ENCODE data around the gene CTXN1. TPM values are rescaled to one million over a fixed set of nuclear protein-coding genes. Genes with fewer than 3 reads are reported as not detected.

The CTXN1 gene
- total RNA-seq, 1 donor from 2014 or later: not detected

GRCh38 chr19:7928334-7928706, 2.4 kb upstream of the CTXN1 start:
- Mint-ChIP-seq H3K27me3 (peaks cover 1% of the 10 kb centered on the region), H3K9me3 (no peaks in the 10 kb centered on the region), H3K36me3 (ENCODE audit: low read depth) (peaks cover 34% of the 10 kb centered on the region), H3K4me3 (peak overlapping the region; percentile 19), H3K4me1 (peaks cover 12% of the 10 kb centered on the region), H3K27ac (no peak overlapping the region)
- no peak for ATAC-seq (ENCODE audit: low read depth)
- no peak for TF ChIP-seq CTCF (IDR thresholded peaks at IDR 0.05)
- DNase-seq: no peak
- POLR2A ChIA-PET: interaction anchor here (1.3 kb wide), 1 partner anchor 15 kb away, joined by 3 read pairs; the partner anchor contains the start of gene TIMM44
- CTCF ChIA-PET: interaction anchor here (0.9 kb wide), 1 partner anchor 10 kb away, joined by 4 read pairs; no protein-coding TSS in a partner anchor
- intact Hi-C loops (cut with micrococcal nuclease): loop anchor here (5.0 to 10.0 kb wide), 3 partner anchors 74 to 394 kb away; partner anchors contain the start of gene PNPLA6

DNA sequence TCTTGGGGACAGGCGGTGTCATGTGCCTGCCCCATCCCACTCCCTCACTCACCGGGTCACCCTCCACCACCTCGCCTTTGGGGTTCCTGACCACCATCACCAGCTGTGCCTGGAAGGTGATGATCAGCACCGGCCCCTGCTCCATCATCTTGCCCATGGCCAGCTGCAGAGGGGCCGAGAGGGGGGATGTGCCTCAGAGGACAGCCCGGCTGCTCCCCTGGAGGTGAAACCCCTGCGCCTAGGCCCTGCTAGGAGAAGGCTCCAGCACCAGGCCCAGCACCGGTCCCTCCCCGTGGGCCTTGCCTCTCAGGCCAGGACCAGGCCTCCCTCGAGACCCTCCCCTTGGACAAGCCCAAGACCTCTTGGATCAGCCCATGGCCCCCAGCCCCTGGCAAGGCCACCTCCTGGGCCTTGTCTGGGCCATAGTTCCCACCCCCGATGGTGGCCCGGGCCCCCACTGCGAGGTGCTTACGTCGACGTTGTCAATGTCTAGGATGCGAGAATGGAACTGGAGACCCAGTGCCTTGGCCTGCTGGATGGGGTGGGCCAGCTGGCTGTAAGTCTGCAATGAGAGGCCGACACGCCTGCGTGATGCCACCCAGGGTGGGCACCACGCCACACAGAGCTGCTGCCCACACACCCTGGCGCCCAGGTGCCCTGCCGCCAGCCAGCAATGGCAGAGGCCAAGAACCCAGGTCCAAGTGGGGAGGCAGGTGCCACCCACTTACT, 1.8 kb upstream of the CTXN1 start:
- Mint-ChIP-seq H3K4me3 (no peak overlapping the region), H3K36me3 (ENCODE audit: low read depth) (peaks cover 32% of the 10 kb centered on the region), H3K9me3 (no peaks in the 10 kb centered on the region), H3K4me1 (peaks cover 15% of the 10 kb centered on the region), H3K27me3 (peaks cover 1% of the 10 kb centered on the region), H3K27ac (no peak overlapping the region)
- no peak for TF ChIP-seq CTCF (IDR thresholded peaks at IDR 0.05)
- CTCF ChIA-PET: interaction anchor here (1.1 kb wide), 1 partner anchor 16 kb away, joined by 3 read pairs; the partner anchor contains the start of gene TIMM44
- DNase-seq (no peak), ATAC-seq (ENCODE audit: low read depth) (no peak)
- POLR2A ChIA-PET: interaction anchor here (0.8 to 1.3 kb wide), 2 partner anchors 16 to 1832 kb away, joined by 3 read pairs; partner anchors contain the start of gene TIMM44
- intact Hi-C loops (cut with micrococcal nuclease): loop anchor here (5.0 to 10.0 kb wide), 3 partner anchors 75 to 393 kb away; partner anchors contain the start of gene PNPLA6

GRCh38 chr19:7926727-7927604, 1.0 kb upstream of the CTXN1 start:
- ChIA-PET CTCF (interaction anchor here (0.8 to 1.1 kb wide), 2 partner anchors 17 kb away, joined by 3 read pairs; partner anchors contain the start of gene TIMM44), POLR2A (interaction anchor here (0.7 to 1.3 kb wide), 5 partner anchors 16 to 1831 kb away, joined by 3 to 4 read pairs (median 3); partner anchors contain the start of gene TIMM44)
- Mint-ChIP-seq H3K27ac (no peak overlapping the region), H3K4me3 (peak overlapping the region; percentile 70), H3K4me1 (peaks cover 19% of the 10 kb centered on the region), H3K9me3 (no peaks in the 10 kb centered on the region), H3K27me3 (peaks cover 1% of the 10 kb centered on the region), H3K36me3 (ENCODE audit: low read depth) (peaks cover 29% of the 10 kb centered on the region)
- intact Hi-C loops (cut with micrococcal nuclease): loop anchor here (5.0 to 10.0 kb wide), 3 partner anchors 75 to 392 kb away; partner anchors contain the start of gene PNPLA6
- ATAC-seq (ENCODE audit: low read depth): no peak
- no peak for DNase-seq
- TF ChIP-seq CTCF (IDR thresholded peaks at IDR 0.05): no peak

DNA sequence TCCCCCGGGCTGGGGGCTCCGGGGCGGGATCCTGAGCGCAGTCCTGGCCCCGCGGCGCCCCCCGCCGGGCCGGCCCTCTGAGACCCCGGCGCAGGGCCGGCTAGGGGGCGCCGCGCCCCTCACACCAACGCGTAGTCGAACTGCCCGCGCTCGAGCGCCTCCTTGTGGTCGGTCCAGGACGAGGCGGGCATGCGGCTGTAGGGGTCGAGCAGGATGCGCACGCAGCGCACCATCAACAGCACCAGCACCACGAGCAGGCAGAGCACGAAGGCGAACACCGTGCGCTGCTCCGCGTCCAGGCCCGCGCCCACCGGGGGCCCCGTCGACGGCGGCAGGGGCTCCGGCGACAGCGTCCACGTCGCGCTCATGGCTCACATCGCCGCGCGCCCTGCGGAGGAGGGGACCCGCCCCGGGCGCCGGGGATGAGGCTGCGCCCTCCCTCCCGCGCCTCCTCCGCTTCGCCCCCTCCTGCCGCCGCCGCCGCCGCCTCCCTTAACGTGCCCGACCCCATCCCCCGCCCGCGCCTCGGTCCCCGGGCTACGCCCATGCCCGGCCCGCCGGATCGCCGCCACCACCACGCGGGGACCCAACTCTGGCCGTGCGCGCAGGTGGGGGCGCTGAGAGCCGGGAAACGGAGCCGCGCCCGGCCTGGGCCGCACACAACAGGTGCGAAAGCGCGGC, 624 bp downstream of the CTXN1 start:
- ChIA-PET POLR2A (interaction anchor here (1.3 kb wide), 1 partner anchor 18 kb away, joined by 4 read pairs; the partner anchor contains the start of gene TIMM44), CTCF (no interaction called here)
- H3K27ac Mint-ChIP-seq: no peak overlapping the region
- H3K4me1 Mint-ChIP-seq: peaks cover 30% of the 10 kb centered on the region
- TF ChIP-seq CTCF (IDR thresholded peaks at IDR 0.05): peak; percentile 29
- H3K4me3 Mint-ChIP-seq: peak overlapping the region; percentile 84
- DNase-seq (peak; percentile 75), ATAC-seq (ENCODE audit: low read depth) (peak; percentile 8)
- H3K27me3 Mint-ChIP-seq: peaks cover 1% of the 10 kb centered on the region
- intact Hi-C loops (cut with micrococcal nuclease): loop anchor here (1.0 to 10.0 kb wide), 5 partner anchors 72 to 391 kb away; partner anchors contain the start of gene PNPLA6
- peaks cover 18% of the 10 kb centered on the region for H3K36me3 Mint-ChIP-seq (ENCODE audit: low read depth)
- H3K9me3 Mint-ChIP-seq: no peaks in the 10 kb centered on the region
